Adrenal gland (tissue), 5 donors: ENCODE data around the gene SPON2.

Experiments
- POLR2A ChIP-seq, 2 donors: fragments of 450-650 bp; IDR thresholded peaks; one replicate each; pipeline ENCODE4 v1.6.1; 2017; ENCODE audit warnings: antibody characterized with exemption in 2 of 2, mild to moderate bottlenecking in 2 of 2, moderate library complexity in 1 of 2
- TF ChIP-seq, protein P1 (sequence below), 6 experiments: fragments of 450-650 bp in 4 of 6; fragments of 200-600 bp in 2 of 6; sonication (generic) in 1 of 6; IDR thresholded peaks; 1 replicate in 5 of 6; 2 replicates in 1 of 6; pipeline versions ENCODE4 v1.5.1 to v1.8.0; 2016 to 2021; ENCODE audit warnings: antibody characterized with exemption in 6 of 6, mild to moderate bottlenecking in 2 of 6, moderate library complexity in 1 of 6
- donor health status: DM: no; HTN: no; CAD: no.

DNA sequence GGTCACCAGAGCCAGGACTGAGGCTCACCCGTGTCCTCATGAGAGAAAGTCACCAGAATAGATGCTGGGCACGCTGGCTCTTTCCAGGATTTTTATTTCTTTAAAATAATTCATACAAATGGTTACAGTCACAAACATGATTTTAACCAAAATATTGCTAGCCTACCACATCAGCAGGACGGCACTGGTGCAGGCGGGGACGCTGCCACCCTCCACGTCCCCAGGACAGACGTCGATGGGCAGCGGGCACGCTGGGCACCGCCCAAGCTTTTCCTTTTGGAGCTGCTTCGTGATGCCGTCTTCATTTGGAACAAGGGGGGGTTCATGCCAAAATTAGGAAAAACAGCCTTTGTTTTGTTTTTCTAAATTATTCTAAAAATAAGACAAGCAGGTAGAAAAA is 39.0 kb upstream of the SPON2 start:
- TF ChIP-seq, protein P1, sequence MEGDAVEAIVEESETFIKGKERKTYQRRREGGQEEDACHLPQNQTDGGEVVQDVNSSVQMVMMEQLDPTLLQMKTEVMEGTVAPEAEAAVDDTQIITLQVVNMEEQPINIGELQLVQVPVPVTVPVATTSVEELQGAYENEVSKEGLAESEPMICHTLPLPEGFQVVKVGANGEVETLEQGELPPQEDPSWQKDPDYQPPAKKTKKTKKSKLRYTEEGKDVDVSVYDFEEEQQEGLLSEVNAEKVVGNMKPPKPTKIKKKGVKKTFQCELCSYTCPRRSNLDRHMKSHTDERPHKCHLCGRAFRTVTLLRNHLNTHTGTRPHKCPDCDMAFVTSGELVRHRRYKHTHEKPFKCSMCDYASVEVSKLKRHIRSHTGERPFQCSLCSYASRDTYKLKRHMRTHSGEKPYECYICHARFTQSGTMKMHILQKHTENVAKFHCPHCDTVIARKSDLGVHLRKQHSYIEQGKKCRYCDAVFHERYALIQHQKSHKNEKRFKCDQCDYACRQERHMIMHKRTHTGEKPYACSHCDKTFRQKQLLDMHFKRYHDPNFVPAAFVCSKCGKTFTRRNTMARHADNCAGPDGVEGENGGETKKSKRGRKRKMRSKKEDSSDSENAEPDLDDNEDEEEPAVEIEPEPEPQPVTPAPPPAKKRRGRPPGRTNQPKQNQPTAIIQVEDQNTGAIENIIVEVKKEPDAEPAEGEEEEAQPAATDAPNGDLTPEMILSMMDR (IDR thresholded peaks at IDR 0.05): no peak
- TF ChIP-seq POLR2A (IDR thresholded peaks at IDR 0.05): no peak
